Mesendoderm (in vitro differentiated cells): ENCODE results near the gene TMEM217.

Source experiments
- DNase-seq: peaks from one replicate; pipeline ENCODE4 v3.0.0; 2013
- H2AK5ac ChIP-seq: 2 replicates; pipeline ENCODE4 v1.6.1; 2013; ENCODE audit warnings: low read length, inconsistent platforms
- H2BK120ac ChIP-seq: 2 replicates; pipeline ENCODE4 v1.6.1; 2013; ENCODE audit warnings: low read depth, mild to moderate bottlenecking, low read length, moderate library complexity, mixed read lengths
- H2BK15ac ChIP-seq: replicated peaks from 2 replicates; pipeline ENCODE4 v1.6.1; 2013; ENCODE audit warnings: low read depth, mild to moderate bottlenecking, moderate library complexity
- H2BK5ac ChIP-seq: 2 replicates; pipeline ENCODE4 v1.6.1; 2013; ENCODE audit warnings: low read length, inconsistent platforms
- H3K18ac ChIP-seq: 2 replicates; pipeline ENCODE4 v1.6.1; 2013; ENCODE audit warnings: mild to moderate bottlenecking, low read length, mixed read lengths
- H3K23ac ChIP-seq: one replicate; pipeline ENCODE4 v1.6.1; 2013; ENCODE audit warnings: low read length
- H3K27ac ChIP-seq: 2 replicates; pipeline ENCODE4 v1.5.1; 2013; ENCODE audit warnings: low read depth, mild to moderate bottlenecking, inconsistent platforms, low read length, moderate library complexity
- H3K27me3 ChIP-seq: 2 replicates; pipeline ENCODE4 v1.6.1; 2013; ENCODE audit warnings: low read length, control low read depth, mild to moderate bottlenecking, inconsistent platforms; ENCODE audit not compliant: insufficient read depth, poor library complexity
- H3K36me3 ChIP-seq: 2 replicates; pipeline ENCODE4 v1.6.1; 2013; ENCODE audit warnings: low read length, inconsistent platforms; ENCODE audit not compliant: control insufficient read depth, insufficient read depth
- H3K4ac ChIP-seq: one replicate; pipeline ENCODE4 v1.6.1; 2013; ENCODE audit warnings: low read depth, mild to moderate bottlenecking, low read length, moderate library complexity
- H3K4me1 ChIP-seq: 2 replicates; pipeline ENCODE4 v1.6.1; 2013; ENCODE audit warnings: low read depth, low read length, inconsistent platforms; ENCODE audit not compliant: control insufficient read depth
- H3K4me2 ChIP-seq: 2 replicates; pipeline ENCODE4 v1.6.1; 2013; ENCODE audit warnings: low read length
- H3K4me3 ChIP-seq: 2 replicates; pipeline ENCODE4 v1.5.1; 2013; ENCODE audit warnings: mild to moderate bottlenecking, low read length
- H3K56ac ChIP-seq: one replicate; pipeline ENCODE4 v1.6.1; 2013; ENCODE audit warnings: low read length
- H3K79me1 ChIP-seq: 2 replicates; pipeline ENCODE4 v1.6.1; 2013; ENCODE audit warnings: low read length, inconsistent platforms
- H3K79me2 ChIP-seq: 2 replicates; pipeline ENCODE4 v1.6.1; 2013; ENCODE audit warnings: mild to moderate bottlenecking, low read length; ENCODE audit not compliant: control insufficient read depth, insufficient read depth
- H3K9ac ChIP-seq: 2 replicates; pipeline ENCODE4 v1.6.1; 2013; ENCODE audit warnings: low read length, inconsistent platforms
- H4K5ac ChIP-seq: one replicate; pipeline ENCODE4 v1.6.1; 2013; ENCODE audit warnings: low read length
- H4K8ac ChIP-seq: one replicate; pipeline ENCODE4 v1.6.1; 2013; ENCODE audit warnings: low read depth, mild to moderate bottlenecking, control low read depth, low read length, moderate library complexity
- WGBS: extraction: QIAGEN DNeasy Blood & Tissue Kit; methylation state at CpG from one replicate; pipeline ENCODE4 v1.1.7; 2013; ENCODE audit warnings: low lambda C conversion rate, missing lambda C conversion rate; ENCODE audit not compliant: insufficient coverage; ENCODE audit errors: extremely low coverage; 5-methylcytosine and 5-hydroxymethylcytosine counted together

The TMEM217 gene

DNA sequence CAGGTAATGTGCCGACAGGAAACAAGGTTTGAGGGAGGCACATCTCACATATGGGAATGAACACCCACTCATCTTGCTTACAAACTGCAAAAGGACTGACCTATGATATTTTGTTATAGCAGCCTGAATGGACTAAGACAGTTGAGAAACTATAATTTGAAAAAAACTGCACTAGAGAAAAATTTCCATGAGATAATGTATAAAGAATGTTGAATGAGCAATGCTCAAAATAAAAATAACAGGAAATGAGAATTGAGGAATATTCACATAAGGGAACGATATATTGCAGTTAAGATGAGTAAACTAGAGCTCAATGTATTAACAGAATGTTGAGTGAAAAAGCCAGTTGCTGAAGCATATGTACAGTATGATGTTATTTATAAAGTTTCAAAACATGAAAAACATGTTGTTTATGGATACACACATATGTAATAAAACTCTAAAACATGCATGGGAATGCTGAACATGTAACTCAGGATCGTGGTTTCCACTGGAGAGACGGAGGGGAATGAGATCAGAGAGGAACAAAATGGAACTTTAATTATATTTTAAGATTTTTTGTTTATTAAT is 6.6 kb downstream of the TMEM217 start:
- Histone ChIP-seq H3K4me2 (no peak overlapping the region), H2BK120ac (no peak overlapping the region), H3K79me1 (no peaks in the 10 kb centered on the region), H3K4ac (no peak overlapping the region), H4K5ac (no peak overlapping the region), H3K27me3 (no peaks in the 10 kb centered on the region), H2BK15ac (no peak overlapping the region), H2BK5ac (no peak overlapping the region), H3K4me3 (no peak overlapping the region), H4K8ac (no peak overlapping the region), H3K23ac (no peak overlapping the region), H3K27ac (no peak overlapping the region), H2AK5ac (no peak overlapping the region), H3K56ac (no peak overlapping the region), H3K4me1 (no peaks in the 10 kb centered on the region), H3K36me3 (no peaks in the 10 kb centered on the region), H3K9ac (no peak overlapping the region), H3K79me2 (no peaks in the 10 kb centered on the region), H3K18ac (no peak overlapping the region)
- WGBS, result no CpG with 5 or more reads among the region's 4 CpGs
- no peak for DNase-seq

DNA sequence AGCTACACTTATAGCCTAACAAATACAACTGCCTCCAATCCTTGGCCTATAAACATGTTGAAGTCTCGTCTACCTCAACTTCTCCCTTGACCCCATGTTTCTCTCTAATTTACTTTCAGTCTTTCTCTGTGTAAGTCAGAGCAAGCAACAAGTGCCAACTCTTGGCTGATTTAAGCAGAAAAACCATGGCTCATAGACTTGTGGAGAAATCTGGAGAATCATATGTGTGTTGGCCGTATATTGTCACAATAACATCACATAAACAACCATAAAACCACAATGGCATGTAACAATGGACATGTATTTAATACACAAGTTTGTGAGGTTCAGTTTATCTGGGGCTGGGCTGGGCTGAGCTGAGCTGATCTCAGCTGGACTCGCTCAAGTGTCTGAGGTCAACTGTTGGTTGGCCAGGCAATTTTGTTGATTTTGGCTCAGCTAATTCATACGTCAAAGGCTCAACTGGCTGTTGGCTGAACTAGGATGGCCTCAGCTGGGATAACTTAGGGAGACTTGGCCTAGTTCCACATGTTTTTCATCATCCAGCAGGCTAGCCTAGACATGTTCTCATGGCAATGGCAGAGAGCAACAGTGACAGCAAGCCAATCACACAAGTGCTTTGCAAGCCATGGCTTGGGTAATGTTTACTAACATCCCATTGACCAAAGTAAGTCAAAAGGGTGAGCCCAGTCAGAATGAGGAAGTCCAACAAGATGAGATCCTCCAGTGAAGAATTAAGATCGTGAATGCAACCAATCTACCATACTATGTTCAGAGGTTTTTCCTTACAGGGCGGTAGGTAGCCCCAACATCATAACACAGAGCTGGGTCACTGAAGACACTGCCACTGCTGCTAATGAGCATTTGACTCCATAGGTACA is 13.3 kb downstream of the TMEM217 start:
- WGBS, result no CpG with 5 or more reads among the region's 6 CpGs
- Histone ChIP-seq H2BK120ac (no peak overlapping the region), H3K4me2 (no peak overlapping the region), H3K23ac (no peak overlapping the region), H3K9ac (no peak overlapping the region), H2AK5ac (no peak overlapping the region), H3K56ac (no peak overlapping the region), H3K79me2 (no peaks in the 10 kb centered on the region), H3K27me3 (no peaks in the 10 kb centered on the region), H2BK15ac (no peak overlapping the region), H4K5ac (no peak overlapping the region), H4K8ac (no peak overlapping the region), H3K18ac (no peak overlapping the region), H2BK5ac (no peak overlapping the region), H3K27ac (no peak overlapping the region), H3K4me1 (no peaks in the 10 kb centered on the region), H3K4me3 (no peak overlapping the region), H3K4ac (no peak overlapping the region), H3K79me1 (no peaks in the 10 kb centered on the region), H3K36me3 (no peaks in the 10 kb centered on the region)
- DNase-seq, result no peak

DNA sequence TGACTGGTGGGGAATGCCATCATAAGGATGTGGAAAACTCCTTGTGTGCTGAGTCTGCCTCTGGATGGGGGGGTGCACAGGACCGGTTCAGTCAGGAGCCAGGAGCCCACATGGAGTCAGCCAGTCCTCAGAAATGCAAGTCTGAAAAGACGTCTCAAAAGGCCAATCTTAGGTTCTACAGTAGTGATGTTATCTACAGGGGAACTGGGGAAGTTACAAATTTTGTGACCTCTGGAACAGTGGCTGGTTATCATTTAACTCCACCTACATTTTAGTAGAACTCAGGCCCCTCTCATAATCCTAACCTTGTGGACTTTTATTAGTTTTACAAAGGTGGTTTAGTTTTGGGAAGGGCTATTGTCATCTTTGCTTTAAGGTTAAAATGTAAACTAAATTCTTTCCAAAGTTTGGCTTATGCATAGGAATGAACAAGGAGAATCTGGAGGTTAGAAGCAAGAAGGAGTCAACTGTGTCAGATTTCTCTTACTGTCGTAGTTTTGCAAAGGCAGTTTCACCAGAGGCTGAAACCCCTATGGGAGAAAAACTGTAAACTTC is 14.1 kb downstream of the TMEM217 start:
- no peak overlapping the region for H4K8ac ChIP-seq
- no peak overlapping the region for H3K4me3 ChIP-seq
- H2AK5ac ChIP-seq, result no peak overlapping the region
- H3K18ac ChIP-seq, result no peak overlapping the region
- no peaks in the 10 kb centered on the region for H3K36me3 ChIP-seq
- H3K27me3 ChIP-seq, result no peaks in the 10 kb centered on the region
- no peak overlapping the region for H4K5ac ChIP-seq
- H3K4me2 ChIP-seq, result no peak overlapping the region
- DNase-seq, result no peak
- H3K23ac ChIP-seq, result no peak overlapping the region
- no peak overlapping the region for H3K9ac ChIP-seq
- no peak overlapping the region for H3K27ac ChIP-seq
- no peaks in the 10 kb centered on the region for H3K4me1 ChIP-seq
- no peak overlapping the region for H2BK5ac ChIP-seq
- no CpG with 5 or more reads among the region's 3 CpGs for WGBS
- no peak overlapping the region for H2BK15ac ChIP-seq
- no peak overlapping the region for H3K4ac ChIP-seq
- H3K79me1 ChIP-seq, result no peaks in the 10 kb centered on the region
- H3K79me2 ChIP-seq, result no peaks in the 10 kb centered on the region
- no peak overlapping the region for H3K56ac ChIP-seq
- H2BK120ac ChIP-seq, result no peak overlapping the region

DNA sequence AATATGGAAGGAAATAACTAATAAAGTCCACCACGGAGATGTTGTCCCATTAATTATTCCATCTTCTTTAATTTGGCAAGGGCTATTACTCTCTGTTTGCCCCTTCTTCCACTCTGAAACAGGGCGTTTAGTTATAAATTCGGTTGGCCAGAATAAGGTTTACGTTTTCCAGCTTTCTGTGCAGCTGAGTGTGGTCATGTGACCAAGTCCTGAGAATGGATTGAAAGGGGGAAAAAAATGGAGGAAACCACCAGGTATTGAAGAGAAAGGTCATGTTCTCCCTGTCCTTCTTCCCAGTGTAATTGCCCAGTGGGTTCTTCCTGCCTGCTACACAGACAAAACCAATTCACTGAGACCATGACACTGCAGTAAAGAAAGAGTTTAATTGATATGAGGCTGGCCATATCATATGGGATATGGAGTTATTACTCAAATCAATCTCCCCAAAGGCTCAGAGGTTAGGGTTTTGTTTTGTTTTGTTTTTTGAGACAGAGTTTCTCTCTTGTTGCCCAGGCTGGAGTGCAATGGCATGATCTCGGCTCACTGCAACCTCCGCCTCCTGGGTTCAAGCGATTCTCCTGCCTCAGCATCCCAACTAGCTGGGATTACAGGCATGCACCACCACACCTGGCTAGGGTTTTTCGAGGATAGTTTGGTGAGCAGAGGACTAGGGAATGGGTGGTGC is 14.7 kb downstream of the TMEM217 start:
- Histone ChIP-seq H2AK5ac (no peak overlapping the region), H3K4me2 (no peak overlapping the region), H3K23ac (no peak overlapping the region), H2BK120ac (no peak overlapping the region), H3K4me3 (no peak overlapping the region), H3K18ac (no peak overlapping the region), H4K5ac (no peak overlapping the region), H3K79me1 (no peaks in the 10 kb centered on the region), H3K36me3 (no peaks in the 10 kb centered on the region), H3K56ac (no peak overlapping the region), H3K79me2 (no peaks in the 10 kb centered on the region), H4K8ac (no peak overlapping the region), H3K27ac (peak overlapping the region; percentile 49), H3K4me1 (no peaks in the 10 kb centered on the region), H3K9ac (no peak overlapping the region), H2BK15ac (no peak overlapping the region), H2BK5ac (no peak overlapping the region), H3K27me3 (no peaks in the 10 kb centered on the region), H3K4ac (no peak overlapping the region)
- DNase-seq, result no peak
- WGBS, result no CpG with 5 or more reads among the region's 8 CpGs

DNA sequence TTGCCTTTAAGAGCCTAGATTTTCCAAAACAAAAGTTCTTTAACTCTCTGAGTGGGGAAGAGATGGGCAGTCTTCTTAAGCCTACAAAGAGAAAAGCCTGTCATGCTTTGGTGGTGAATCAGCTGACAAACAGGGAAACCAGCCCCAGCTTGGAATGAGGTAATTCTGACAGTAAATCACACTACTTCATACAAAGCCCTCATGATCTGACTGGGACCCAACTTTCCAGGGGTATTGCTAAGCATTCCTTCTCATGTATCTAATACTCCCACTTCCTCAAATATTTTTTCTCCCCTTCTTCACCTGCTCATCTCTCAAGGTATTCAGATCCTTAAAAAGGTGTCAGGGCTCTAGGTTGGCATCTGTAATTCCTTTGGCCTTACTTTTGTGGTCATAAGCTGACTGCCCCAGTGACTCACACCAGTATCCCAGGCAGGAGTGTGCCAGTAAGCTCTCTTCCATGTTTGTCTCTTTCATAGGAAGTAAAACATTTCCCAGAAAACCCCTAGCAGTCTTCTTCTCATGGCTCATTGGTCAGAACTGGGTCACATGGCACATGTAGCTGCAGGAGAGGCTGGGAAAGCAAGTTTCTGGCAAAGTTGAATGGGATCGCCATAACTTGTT is 15.4 kb downstream of the TMEM217 start:
- Histone ChIP-seq H3K4me1 (no peaks in the 10 kb centered on the region), H2BK120ac (no peak overlapping the region)
- WGBS, result no CpG with 5 or more reads among the region's 1 CpG

More for the DNA sequence above, 15.4 kb downstream of the TMEM217 start:
- H3K27ac ChIP-seq, result peak overlapping the region; percentile 49
- no peak overlapping the region for H3K9ac ChIP-seq
- H2BK15ac ChIP-seq, result no peak overlapping the region
- H3K18ac ChIP-seq, result no peak overlapping the region
- no peak overlapping the region for H3K23ac ChIP-seq
- H3K36me3 ChIP-seq, result no peaks in the 10 kb centered on the region
- H4K5ac ChIP-seq, result no peak overlapping the region
- H3K4me2 ChIP-seq, result no peak overlapping the region
- no peaks in the 10 kb centered on the region for H3K79me1 ChIP-seq
- H3K4ac ChIP-seq, result no peak overlapping the region
- H2BK5ac ChIP-seq, result no peak overlapping the region
- no peak overlapping the region for H2AK5ac ChIP-seq
- peak; percentile 91 for DNase-seq
- no peaks in the 10 kb centered on the region for H3K79me2 ChIP-seq
- H3K56ac ChIP-seq, result no peak overlapping the region
- H4K8ac ChIP-seq, result no peak overlapping the region
- no peaks in the 10 kb centered on the region for H3K27me3 ChIP-seq
- no peak overlapping the region for H3K4me3 ChIP-seq
